ENCODE data around the gene GSG1L. TPM values are rescaled to one million over a fixed set of nuclear protein-coding genes. Genes with fewer than 3 reads are reported as not detected.

The GSG1L gene
- total RNA-seq, 1 donor from 2014 or later: 0.60 TPM

GRCh38 chr16:27853101-27853500, 210.4 kb downstream of the GSG1L start:
- no peak for DNase-seq (ENCODE audit: low read depth in 2 of 2)

- no peak for DNase-seq (ENCODE audit: low read depth in 2 of 2)
Observed at GRCh38 chr16:27852681-27853080, 210.8 kb downstream of the GSG1L start.

- no peak for DNase-seq (ENCODE audit: low read depth in 2 of 2)
Observed at GRCh38 chr16:27852116-27852515, 211.4 kb downstream of the GSG1L start.

GRCh38 chr16:27851586-27851985, 211.9 kb downstream of the GSG1L start:
- DNase-seq (ENCODE audit: low read depth in 2 of 2): no peak

GRCh38 chr16:27849621-27850020, 213.9 kb downstream of the GSG1L start:
- DNase-seq (ENCODE audit: low read depth in 2 of 2): no peak

GRCh38 chr16:27847030-27847550, 216.4 kb downstream of the GSG1L start:
- DNase-seq (ENCODE audit: low read depth in 2 of 2): peak; percentile 45 to 48

GRCh38 chr16:27844826-27845225, 218.7 kb downstream of the GSG1L start:
- no peak for DNase-seq (ENCODE audit: low read depth in 2 of 2)

GRCh38 chr16:27843800-27844199, 219.7 kb downstream of the GSG1L start:
- peak; percentile 5 to 73 for DNase-seq (ENCODE audit: low read depth in 2 of 2)

GRCh38 chr16:27841911-27842310, 221.6 kb downstream of the GSG1L start:
- no peak for DNase-seq (ENCODE audit: low read depth in 2 of 2)

- no peak for DNase-seq (ENCODE audit: low read depth in 2 of 2)
Observed at GRCh38 chr16:27841061-27841801, 222.3 kb downstream of the GSG1L start.

GRCh38 chr16:27840311-27841060, 223.0 kb downstream of the GSG1L start:
- DNase-seq (ENCODE audit: low read depth in 2 of 2): no peak

- DNase-seq (ENCODE audit: low read depth in 2 of 2): no peak
Observed at GRCh38 chr16:27839419-27839818, 224.1 kb downstream of the GSG1L start.

- DNase-seq (ENCODE audit: low read depth in 2 of 2): no peak
Observed at GRCh38 chr16:27838536-27839175, 224.9 kb downstream of the GSG1L start.

- no peak for DNase-seq (ENCODE audit: low read depth in 2 of 2)
Observed at GRCh38 chr16:27829975-27830374, 233.5 kb downstream of the GSG1L start.

- no peak for DNase-seq (ENCODE audit: low read depth in 2 of 2)
Observed at GRCh38 chr16:27828671-27829070, 234.8 kb downstream of the GSG1L start.

- no peak for DNase-seq (ENCODE audit: low read depth in 2 of 2)
Observed at GRCh38 chr16:27827765-27828164, 235.7 kb downstream of the GSG1L start.

- DNase-seq (ENCODE audit: low read depth in 2 of 2): no peak
Observed at GRCh38 chr16:27826893-27827289, 236.6 kb downstream of the GSG1L start.

- DNase-seq (ENCODE audit: low read depth in 2 of 2): no peak
Observed at GRCh38 chr16:27826081-27826892, 237.2 kb downstream of the GSG1L start.

- no peak for DNase-seq (ENCODE audit: low read depth in 2 of 2)
Observed at GRCh38 chr16:27824786-27825185, 238.7 kb downstream of the GSG1L start.

- no peak for DNase-seq (ENCODE audit: low read depth in 2 of 2)
Observed at GRCh38 chr16:27824006-27824405, 239.5 kb downstream of the GSG1L start.

GRCh38 chr16:27823421-27823820, 240.1 kb downstream of the GSG1L start:
- DNase-seq (ENCODE audit: low read depth in 2 of 2): no peak
